Stimulated activated CD8-positive, alpha-beta memory T cell treated with anti-CD3 and anti-CD28 coated beads, Interleukin-12 subunit alpha, Interleukin-12 subunit beta, amount 100 ng/mL, for 24 hours (primary cell): ENCODE measurements around the gene ZIC5.

Experiments
- DNase-seq: peaks from one replicate; pipeline ENCODE4 v3.0.0-alpha.2; 2020; ENCODE audit errors: extremely low read depth

Gene ZIC5

DNA sequence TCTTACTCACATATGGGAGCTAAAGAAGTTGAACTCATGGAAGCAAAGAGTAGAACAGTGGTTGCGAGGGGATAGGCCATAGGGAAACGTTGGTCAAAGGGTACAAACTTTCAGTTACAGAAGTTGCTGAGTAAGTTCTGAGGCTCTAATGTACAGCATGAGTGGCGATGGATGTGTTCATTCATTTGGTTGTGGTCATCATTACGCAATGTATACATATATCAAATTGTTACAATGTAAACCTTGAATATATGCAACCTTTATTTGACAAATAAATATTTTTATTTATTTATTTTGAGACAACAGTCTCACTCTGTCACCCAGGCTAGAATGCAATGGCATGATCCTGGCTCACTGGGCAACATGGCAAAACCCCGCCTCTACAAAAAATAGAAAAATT lies 38.7 kb downstream of the ZIC5 start:
- DNase-seq = no peak

DNA sequence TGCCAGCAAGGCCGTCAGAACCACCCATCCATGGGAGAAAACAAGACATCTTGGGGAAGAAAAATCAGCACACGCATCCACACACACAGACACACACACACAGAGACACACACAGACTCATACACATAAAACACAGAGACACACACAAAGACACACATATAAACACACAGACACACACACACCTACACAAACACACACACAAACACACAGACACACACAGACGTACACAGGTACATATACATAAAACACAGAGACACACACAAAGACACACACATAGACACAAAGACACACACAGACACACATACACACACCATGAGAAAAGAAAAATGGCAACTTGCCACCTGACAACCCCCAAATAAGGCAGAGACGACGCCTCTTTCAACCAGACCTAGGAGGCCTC lies 40.6 kb downstream of the ZIC5 start:
- no peak for DNase-seq

DNA sequence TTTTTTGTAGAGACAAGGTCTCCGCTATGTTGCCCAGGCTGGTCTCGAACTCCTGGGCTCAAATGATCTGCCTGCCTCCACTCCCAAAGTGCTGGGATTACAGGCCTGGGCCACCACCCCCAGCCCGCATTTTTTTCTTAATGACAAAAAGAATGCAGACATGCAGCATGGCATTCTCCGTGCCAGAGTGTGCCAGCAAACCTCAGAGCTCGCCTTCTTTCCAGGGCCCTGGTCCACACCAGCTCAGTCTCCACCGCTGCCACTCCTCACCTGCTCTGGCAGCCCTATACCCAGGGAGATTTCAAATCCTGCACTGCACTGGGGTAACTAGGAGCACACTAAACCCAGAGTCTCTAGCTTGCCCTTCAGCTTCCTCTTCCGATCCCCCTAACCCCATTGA lies 41.7 kb downstream of the ZIC5 start:
- no peak for DNase-seq

DNA sequence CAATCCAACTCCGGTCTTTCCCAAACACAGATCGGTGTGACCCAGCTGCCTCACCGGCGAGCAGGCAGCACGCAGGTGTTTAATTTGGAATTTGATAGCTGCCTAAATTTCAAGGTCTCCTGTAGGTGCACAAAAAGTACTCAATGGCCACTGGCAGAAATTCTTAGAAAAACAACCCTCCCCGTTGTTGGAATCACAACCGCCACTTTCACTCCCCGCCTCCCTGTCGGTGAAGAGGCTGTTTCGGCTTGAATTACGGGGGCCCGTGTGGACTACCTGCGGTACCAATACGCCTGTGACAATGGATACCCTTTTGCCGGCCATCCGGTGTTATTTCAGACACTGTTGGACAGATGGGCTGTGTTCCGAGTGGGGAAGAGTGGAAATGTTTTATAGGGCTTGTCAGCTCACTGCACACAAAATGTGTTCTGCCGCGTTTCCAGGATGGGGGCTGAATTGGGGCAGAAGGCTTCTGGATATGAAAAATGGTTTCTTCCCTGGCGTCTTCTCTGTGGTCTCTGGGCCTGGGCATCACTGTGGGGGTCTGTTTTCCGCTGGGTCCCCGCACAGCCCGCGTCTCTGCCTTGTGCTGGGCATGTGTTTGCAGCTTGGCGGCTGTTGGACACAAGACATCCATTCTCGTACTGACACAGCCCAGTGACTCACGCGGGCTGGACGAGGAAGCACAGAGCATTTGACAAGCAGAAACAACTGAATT lies 45.4 kb downstream of the ZIC5 start:
- no peak for DNase-seq

DNA sequence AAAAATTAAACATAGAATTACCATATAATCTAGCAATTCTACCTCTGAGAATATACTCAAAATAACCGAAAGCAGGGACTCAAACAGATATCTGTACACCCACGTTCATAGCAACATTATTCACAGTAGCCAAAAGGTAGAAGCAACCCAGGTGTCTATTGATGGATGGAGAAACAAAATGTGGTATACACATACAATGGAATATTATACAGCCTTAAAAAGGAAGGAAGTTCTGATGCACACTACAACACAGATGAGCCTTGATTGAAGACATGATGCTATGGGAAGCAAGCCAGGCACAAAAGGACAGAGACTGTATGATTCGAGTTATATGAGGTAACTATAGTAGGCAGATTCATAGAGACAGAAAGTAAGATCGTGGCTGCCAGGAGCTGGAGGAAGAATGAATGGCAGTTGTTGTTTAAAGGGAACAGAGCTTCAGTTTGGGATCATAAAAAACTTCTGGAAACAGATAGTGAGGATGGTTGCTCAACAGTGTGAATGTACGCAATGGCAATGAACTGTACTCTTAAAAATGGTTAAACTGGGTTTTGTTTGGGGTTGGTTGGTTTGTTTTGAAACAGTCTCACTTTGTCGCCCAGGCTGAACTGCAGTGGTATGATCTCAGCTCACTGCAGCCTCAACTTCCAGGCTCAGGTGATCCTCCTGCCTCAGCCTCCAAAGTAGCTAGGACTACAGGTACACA lies 47.5 kb downstream of the ZIC5 start:
- DNase-seq = no peak

DNA sequence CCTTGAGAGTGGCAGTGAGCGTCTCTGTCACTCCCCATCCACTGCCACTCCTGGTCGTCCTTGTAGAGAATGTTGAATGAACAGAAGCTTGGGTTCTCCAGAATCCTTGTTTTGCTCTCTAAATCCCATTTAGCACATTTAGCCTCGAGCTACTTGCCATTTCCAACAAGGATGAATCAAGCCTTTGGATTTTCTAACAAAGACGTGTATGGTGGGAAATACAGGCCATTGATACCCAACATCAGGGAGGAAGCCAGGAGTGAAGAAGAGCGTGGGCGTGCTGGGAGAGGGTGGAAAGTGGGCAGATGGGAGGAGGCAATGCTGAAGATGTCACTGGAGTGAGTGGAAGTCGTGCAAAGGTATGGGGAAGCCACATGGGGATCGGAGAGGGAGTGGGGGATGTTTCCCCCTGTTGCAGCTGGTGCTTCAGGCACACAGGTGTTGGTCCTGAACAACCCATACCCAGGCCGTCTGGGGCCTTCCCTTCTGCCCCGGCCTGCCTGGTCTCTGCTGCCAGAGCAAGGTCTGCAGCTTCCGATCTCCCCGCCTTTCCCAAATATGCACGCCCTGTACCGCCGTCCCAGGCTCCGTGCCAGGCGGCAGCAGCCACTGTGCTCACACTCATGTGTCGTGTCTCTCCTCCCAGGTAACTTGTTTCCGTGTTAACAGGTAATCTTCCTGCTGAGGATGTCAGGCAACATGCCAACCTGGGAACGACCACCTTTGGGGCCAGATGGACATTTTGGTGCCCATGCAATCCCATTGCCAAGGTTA lies 48.7 kb downstream of the ZIC5 start:
- DNase-seq = no peak

DNA sequence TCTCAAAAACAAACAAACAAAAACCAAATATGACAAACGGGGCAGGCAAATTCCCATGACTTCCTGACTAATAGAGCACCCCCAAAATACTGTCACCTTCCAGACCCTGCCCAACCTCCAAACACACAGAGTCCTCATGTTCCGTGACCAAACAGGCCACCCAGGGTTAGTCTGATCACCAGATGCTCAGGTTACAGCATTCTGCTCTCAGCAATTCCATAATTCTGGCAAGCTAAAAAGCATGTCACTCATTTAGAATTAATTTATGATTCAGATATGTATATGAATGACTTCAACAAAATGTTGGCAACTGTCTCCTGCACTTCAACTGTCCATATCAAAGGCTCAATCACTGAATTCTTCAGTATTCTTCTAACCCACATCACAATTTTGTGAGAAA lies 52.4 kb downstream of the ZIC5 start:
- DNase-seq = no peak

DNA sequence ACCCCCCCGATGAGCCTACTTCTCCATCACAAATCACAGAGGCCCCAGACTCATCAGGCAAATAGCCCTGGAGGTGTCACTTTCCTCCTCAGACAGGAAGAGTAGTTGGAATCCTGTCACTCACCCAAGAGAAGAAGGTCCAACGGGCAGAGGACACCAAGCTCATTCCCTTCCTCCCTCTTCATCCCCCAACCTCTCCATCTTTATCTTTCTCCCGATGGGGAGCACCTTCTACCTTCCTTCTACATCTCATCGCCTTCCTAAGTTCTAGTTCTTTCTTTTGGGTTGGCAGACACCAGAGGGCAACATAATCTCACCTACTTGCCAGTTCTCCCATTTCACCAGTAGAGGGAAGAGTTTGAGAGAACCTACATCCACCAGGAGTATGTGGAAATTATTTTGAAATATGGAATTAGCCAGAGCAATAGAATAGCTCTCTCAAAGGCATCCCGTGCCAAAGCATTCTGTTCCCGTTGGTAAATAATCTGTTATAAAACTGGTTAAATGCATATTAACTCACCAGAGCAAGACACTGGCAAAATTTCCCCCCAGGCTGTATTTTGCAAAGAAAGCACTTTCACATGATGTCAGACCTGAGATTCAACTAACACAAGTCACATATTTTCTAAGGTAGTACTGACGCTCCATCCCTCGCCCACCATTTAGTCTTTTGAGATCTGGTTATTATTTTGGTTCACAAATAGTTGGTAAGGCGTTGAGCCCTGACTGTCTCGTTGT lies 55.0 kb downstream of the ZIC5 start:
- no peak for DNase-seq

DNA sequence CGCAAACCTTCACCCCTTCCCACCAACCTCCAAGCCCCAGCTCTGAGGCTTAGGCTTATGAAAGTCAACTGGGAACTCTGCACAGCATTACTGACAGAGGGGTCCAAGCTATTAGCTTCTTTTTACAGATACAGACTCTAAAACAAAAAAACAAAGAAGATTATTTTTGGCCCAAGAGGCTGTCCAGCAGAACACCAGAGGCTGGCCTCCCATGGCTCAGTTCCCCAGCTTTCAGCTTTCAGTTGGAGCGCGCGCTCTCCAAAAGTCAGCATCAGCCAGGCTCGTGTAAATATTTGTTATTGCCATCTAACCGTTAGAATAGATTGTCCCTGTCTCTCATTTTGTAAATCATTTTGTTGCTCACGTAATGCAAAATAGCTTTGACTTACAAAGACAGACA lies 58.4 kb downstream of the ZIC5 start:
- DNase-seq = no peak
